ENCODE data around the gene RSPRY1.
A peak's percentile ranks its signal among the peaks of the same experiment; 100 is the strongest.

The RSPRY1 gene

DNA sequence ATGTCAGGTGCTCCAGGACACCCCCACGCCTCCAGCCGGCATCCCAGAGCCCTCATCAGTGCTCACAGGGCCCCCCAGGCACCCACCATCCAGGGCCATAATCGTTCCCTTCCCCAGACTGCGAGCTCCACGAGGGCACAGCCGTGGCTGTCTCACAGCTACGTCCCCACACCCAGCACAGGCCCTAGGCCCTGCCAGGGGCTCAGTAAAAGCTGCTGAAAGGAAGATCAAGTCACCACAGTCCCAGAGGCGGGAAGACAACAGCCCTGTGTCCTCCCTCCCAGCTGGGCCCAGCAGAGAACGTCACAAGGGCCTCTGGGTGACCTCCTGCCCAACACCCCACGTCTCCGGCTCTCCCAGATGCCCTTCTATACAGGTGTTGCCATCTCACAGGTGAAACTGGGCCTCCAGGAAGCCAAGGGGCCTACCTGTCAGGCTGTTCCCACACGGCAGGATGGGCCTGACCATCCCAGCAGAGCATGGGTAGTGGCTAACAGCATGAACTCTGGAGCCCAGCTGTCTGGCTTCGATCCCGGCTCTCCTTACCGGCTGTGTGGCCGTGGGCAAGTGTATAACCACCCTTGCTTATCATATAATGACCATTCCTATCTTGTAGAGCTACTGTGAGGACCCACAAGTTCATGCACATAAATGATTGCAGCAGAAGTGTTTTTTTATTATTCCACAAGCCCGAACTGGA lies 76.9 kb downstream of the RSPRY1 start:
- H4K20me1 ChIP-seq (ENCODE audit: insufficient read depth, low read length): no peaks in the 10 kb centered on the region
- H2AFZ ChIP-seq (ENCODE audit: low read length): peak overlapping the region; percentile 16; the same call in 1 of the 2 replicates
- H3K9me2 ChIP-seq (replicated peaks; ENCODE audit: insufficient read depth, low read length): no peaks in the 10 kb centered on the region
- no peaks in the 10 kb centered on the region for H3K9me3 ChIP-seq (replicated peaks; ENCODE audit: insufficient read depth, low read length)
- no peak overlapping the region for H3K9ac ChIP-seq (ENCODE audit: low read length)
- no peak for DNase-seq
- H3K4me1 ChIP-seq (ENCODE audit: low read length): no peaks in the 10 kb centered on the region
- no peaks in the 10 kb centered on the region for H3F3A ChIP-seq (ENCODE audit: insufficient read depth, low read length)
- H3K4me2 ChIP-seq (ENCODE audit: low read depth, low read length): no peak overlapping the region
- TF ChIP-seq EZH2phosphoT487 (IDR thresholded peaks at IDR 0.05; ENCODE audit: low read length): no peak
- TF ChIP-seq EZH2 (optimal IDR thresholded peaks at IDR 0.05; ENCODE audit: low read depth, low read length): no peak
- TF ChIP-seq, protein P1, sequence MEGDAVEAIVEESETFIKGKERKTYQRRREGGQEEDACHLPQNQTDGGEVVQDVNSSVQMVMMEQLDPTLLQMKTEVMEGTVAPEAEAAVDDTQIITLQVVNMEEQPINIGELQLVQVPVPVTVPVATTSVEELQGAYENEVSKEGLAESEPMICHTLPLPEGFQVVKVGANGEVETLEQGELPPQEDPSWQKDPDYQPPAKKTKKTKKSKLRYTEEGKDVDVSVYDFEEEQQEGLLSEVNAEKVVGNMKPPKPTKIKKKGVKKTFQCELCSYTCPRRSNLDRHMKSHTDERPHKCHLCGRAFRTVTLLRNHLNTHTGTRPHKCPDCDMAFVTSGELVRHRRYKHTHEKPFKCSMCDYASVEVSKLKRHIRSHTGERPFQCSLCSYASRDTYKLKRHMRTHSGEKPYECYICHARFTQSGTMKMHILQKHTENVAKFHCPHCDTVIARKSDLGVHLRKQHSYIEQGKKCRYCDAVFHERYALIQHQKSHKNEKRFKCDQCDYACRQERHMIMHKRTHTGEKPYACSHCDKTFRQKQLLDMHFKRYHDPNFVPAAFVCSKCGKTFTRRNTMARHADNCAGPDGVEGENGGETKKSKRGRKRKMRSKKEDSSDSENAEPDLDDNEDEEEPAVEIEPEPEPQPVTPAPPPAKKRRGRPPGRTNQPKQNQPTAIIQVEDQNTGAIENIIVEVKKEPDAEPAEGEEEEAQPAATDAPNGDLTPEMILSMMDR (IDR thresholded peaks at IDR 0.05; ENCODE audit: low read length): no peak
- no peaks in the 10 kb centered on the region for H3K27me3 ChIP-seq (replicated peaks; ENCODE audit: insufficient read depth, low read length)
- H3K4me3 ChIP-seq (ENCODE audit: low read length): no peak overlapping the region
- H3K27ac ChIP-seq (ENCODE audit: low read length): no peak overlapping the region
- no peaks in the 10 kb centered on the region for H3K36me3 ChIP-seq (replicated peaks; ENCODE audit: insufficient read depth, low read length)
- no peaks in the 10 kb centered on the region for H3K79me2 ChIP-seq (ENCODE audit: low read length)

DNA sequence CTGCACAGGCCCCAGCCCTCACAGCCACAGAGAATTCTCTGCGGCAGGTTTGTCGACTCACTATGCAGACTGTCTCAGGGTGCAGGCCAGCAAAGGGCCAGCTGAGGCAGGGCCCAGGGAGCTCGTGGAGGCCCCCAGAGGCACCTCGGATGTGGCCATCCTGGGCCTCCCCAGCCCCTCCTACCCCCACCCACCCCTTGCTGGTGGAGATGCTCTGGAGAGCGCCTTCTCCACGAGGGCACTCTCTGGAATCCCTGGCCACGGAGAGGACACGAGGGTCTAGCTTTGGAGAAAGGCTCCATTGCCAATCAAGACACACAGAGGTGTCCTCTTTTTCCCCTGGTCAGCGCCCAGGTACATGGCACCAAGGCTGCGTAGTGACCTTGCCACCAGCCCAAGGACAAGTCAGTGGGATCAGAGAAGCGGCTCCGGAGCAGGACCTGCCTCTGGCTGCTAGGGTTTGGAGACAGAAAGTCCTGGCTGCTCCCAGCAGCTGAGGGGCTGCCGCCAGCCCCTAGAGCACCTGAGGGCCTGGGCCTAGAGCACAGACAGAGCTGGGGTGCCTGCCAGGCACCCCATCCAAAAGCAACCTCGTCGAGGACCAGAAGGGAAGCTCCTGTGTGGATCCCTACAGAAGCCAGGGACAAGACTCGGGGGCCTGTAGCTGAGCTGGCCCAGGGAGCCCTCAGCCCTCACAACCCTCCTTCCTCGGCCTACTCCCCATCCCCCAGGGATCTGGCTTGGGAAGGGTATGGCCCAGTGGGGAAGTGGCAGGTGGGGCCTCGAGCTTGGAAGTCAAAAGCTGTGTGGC lies 77.6 kb downstream of the RSPRY1 start:
- Histone ChIP-seq H3K9me2 (replicated peaks; ENCODE audit: insufficient read depth, low read length) (no peaks in the 10 kb centered on the region), H2AFZ (ENCODE audit: low read length) (no peak overlapping the region), H3K9me3 (replicated peaks; ENCODE audit: insufficient read depth, low read length) (no peaks in the 10 kb centered on the region), H3F3A (ENCODE audit: insufficient read depth, low read length) (no peaks in the 10 kb centered on the region), H3K36me3 (replicated peaks; ENCODE audit: insufficient read depth, low read length) (no peaks in the 10 kb centered on the region), H3K4me3 (ENCODE audit: low read length) (no peak overlapping the region), H4K20me1 (ENCODE audit: insufficient read depth, low read length) (no peaks in the 10 kb centered on the region), H3K27ac (ENCODE audit: low read length) (no peak overlapping the region), H3K4me2 (ENCODE audit: low read depth, low read length) (no peak overlapping the region), H3K4me1 (ENCODE audit: low read length) (no peaks in the 10 kb centered on the region), H3K79me2 (ENCODE audit: low read length) (no peaks in the 10 kb centered on the region), H3K27me3 (replicated peaks; ENCODE audit: insufficient read depth, low read length) (no peaks in the 10 kb centered on the region), H3K9ac (ENCODE audit: low read length) (no peak overlapping the region)
- no peak for DNase-seq
- TF ChIP-seq, protein P1 (IDR thresholded peaks at IDR 0.05; ENCODE audit: low read length): no peak
- TF ChIP-seq EZH2phosphoT487 (IDR thresholded peaks at IDR 0.05; ENCODE audit: low read length): no peak
- TF ChIP-seq EZH2 (optimal IDR thresholded peaks at IDR 0.05; ENCODE audit: low read depth, low read length): no peak

DNA sequence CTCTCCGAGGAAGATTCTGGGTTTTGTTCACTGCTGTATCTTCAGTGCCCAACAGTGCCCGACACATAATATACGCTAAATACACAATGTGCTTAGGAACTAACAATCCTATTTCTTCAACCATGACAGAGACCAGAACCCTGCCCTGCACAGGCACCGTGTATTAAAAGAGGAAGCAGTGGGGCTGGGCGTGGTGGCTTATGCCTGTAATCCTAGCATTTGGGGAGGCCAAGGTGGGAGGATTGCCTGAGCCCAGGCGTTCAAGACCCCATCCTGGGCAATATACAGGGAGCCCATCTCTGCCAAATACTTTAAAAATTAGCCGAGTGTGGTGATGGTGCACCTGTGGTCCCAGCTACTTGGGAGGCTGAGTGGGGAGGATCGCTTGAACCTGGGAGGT lies 78.3 kb downstream of the RSPRY1 start:
- H3K27ac ChIP-seq (ENCODE audit: low read length): no peak overlapping the region
- TF ChIP-seq EZH2 (optimal IDR thresholded peaks at IDR 0.05; ENCODE audit: low read depth, low read length) (no peak), EZH2phosphoT487 (IDR thresholded peaks at IDR 0.05; ENCODE audit: low read length) (no peak)
- TF ChIP-seq, protein P1 (IDR thresholded peaks at IDR 0.05; ENCODE audit: low read length): no peak
- no peak overlapping the region for H3K9ac ChIP-seq (ENCODE audit: low read length)
- H3K4me1 ChIP-seq (ENCODE audit: low read length): no peaks in the 10 kb centered on the region
- no peaks in the 10 kb centered on the region for H3K79me2 ChIP-seq (ENCODE audit: low read length)
- H3K4me3 ChIP-seq (ENCODE audit: low read length): no peak overlapping the region
- no peak overlapping the region for H3K4me2 ChIP-seq (ENCODE audit: low read depth, low read length)
- no peaks in the 10 kb centered on the region for H3K36me3 ChIP-seq (replicated peaks; ENCODE audit: insufficient read depth, low read length)
- no peaks in the 10 kb centered on the region for H3F3A ChIP-seq (ENCODE audit: insufficient read depth, low read length)
- no peaks in the 10 kb centered on the region for H3K9me2 ChIP-seq (replicated peaks; ENCODE audit: insufficient read depth, low read length)
- H3K27me3 ChIP-seq (replicated peaks; ENCODE audit: insufficient read depth, low read length): no peaks in the 10 kb centered on the region
- no peaks in the 10 kb centered on the region for H4K20me1 ChIP-seq (ENCODE audit: insufficient read depth, low read length)
- DNase-seq: no peak
- H3K9me3 ChIP-seq (replicated peaks; ENCODE audit: insufficient read depth, low read length): no peaks in the 10 kb centered on the region
- H2AFZ ChIP-seq (ENCODE audit: low read length): no peak overlapping the region

Measured in MM.1S (cell line).